Measurements from ENCODE around the gene TMEM255A.

TMEM255A gene

DNA sequence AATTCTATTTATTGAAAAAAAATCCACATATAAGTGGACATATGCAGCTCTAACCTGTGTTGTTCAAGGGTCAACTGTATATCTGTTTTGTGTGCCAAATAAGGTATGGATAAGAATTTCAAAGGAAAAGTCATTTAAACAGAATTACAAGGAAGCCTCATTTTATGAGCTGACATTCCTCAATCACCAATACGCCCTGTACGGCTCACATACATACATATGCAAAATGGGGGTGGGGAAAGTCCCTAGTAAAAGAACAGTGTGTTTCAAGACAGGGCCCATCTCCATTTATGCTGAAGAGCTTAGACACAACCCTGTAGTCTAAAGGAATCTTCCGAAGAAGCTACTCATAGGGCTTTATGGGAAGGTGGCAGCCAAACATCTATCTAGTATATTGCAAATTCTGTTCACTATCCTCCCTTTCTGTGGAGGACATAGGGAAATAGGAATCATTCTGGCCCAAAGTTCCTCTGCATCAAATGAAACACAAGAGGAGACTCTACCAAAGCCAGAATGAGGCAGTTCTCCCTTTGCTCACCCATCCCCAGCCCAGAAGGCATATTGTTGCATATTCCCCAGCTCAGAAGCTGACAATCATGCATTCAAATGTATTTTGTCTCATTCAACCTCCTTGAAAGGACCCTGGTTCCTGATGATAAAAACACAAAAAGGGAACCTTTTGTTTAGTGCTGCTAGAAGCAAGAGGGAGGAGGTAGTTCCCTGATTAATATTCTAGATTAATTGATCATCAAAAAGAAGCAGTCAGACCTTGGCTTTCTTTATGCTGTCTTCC is 74.4 kb downstream of the TMEM255A start:
- Histone ChIP-seq H3K4me3 (ENCODE audit: control insufficient read depth in 1 of 7, extremely low read depth in 1 of 7, insufficient read depth in 4 of 7, low read depth in 2 of 7, low read length in 6 of 7) (no peak overlapping the region), H3K27me3 (replicated peaks in 2 of 5; ENCODE audit: control insufficient read depth in 4 of 5, insufficient read depth in 5 of 5, low read length in 4 of 5) (peaks cover 0 to 7% (median 0%) of the 10 kb centered on the region in 5 experiments), H3K4me1 (ENCODE audit: control extremely low read depth in 1 of 4, control insufficient read depth in 4 of 4, insufficient read depth in 4 of 4, low read length in 3 of 4) (no peaks in the 10 kb centered on the region), H3K9me3 (ENCODE audit: control extremely low read depth in 1 of 5, control insufficient read depth in 4 of 5, insufficient read depth in 2 of 5, low read depth in 1 of 5, low read length in 4 of 5) (peaks cover 0 to 1% (median 0%) of the 10 kb centered on the region in 5 experiments), H3K36me3 (ENCODE audit: control insufficient read depth in 4 of 4, insufficient read depth in 4 of 4, low read length in 3 of 4) (peaks cover 0 to 14% (median under 1%) of the 10 kb centered on the region in 4 experiments), H3K27ac (ENCODE audit: insufficient read depth in 1 of 2, low read depth in 1 of 2, low read length in 2 of 2, poor library complexity in 1 of 2, severe bottlenecking in 2 of 2) (no peak overlapping the region)
- peak in 2 of 3 donors; percentile 32 to 57 for DNase-seq
- ChIA-PET POLR2A (interaction anchor here (0.6 kb wide), 1 partner anchor 182 kb away, joined by 3 read pairs; no protein-coding TSS in a partner anchor), CTCF (interaction anchor here (1.0 kb wide), 1 partner anchor 8 kb away, joined by 3 read pairs; no protein-coding TSS in a partner anchor)
- WGBS (ENCODE audit: insufficient coverage) = no CpG with 5 or more reads among the region's 3 CpGs

DNA sequence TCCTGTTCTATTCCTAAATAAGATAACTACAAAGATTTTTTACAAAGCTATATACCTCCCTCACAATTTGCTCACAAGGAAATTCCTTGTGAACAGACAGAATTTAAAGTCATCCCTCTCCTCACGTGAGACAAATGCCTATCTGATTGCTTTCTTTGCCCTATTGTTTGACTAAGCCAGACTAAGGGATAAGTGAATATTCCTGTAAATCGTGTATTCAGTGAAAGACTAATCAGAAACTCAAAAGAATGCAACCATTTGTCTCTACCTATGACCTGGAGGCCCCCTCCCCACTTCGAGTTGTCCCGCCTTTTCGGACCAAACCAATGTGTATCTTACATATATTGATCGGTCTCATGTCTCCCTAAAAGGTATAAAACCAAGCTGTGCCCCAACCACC is 76.0 kb downstream of the TMEM255A start:
- H3K4me1 ChIP-seq (ENCODE audit: control extremely low read depth in 1 of 4, control insufficient read depth in 4 of 4, insufficient read depth in 4 of 4, low read length in 3 of 4) = no peaks in the 10 kb centered on the region
- H3K27ac ChIP-seq (ENCODE audit: insufficient read depth in 1 of 2, low read depth in 1 of 2, low read length in 2 of 2, poor library complexity in 1 of 2, severe bottlenecking in 2 of 2) = no peak overlapping the region
- H3K36me3 ChIP-seq (ENCODE audit: control insufficient read depth in 4 of 4, insufficient read depth in 4 of 4, low read length in 3 of 4) = peaks cover 0 to 14% (median under 1%) of the 10 kb centered on the region in 4 experiments
- WGBS (ENCODE audit: insufficient coverage) = 75% methylated on average over 5 of the region's 6 CpGs
- POLR2A ChIA-PET = no interaction called here
- no peak overlapping the region for H3K4me3 ChIP-seq (ENCODE audit: control insufficient read depth in 1 of 7, extremely low read depth in 1 of 7, insufficient read depth in 4 of 7, low read depth in 2 of 7, low read length in 6 of 7)
- H3K27me3 ChIP-seq (replicated peaks in 2 of 5; ENCODE audit: control insufficient read depth in 4 of 5, insufficient read depth in 5 of 5, low read length in 4 of 5) = peaks cover 0 to 4% (median 0%) of the 10 kb centered on the region in 5 experiments
- no peak for DNase-seq
- H3K9me3 ChIP-seq (ENCODE audit: control extremely low read depth in 1 of 5, control insufficient read depth in 4 of 5, insufficient read depth in 2 of 5, low read depth in 1 of 5, low read length in 4 of 5) = peaks cover 0 to 1% (median 0%) of the 10 kb centered on the region in 5 experiments
- CTCF ChIA-PET = interaction anchor here (1.1 kb wide), 1 partner anchor 22 kb away, joined by 3 read pairs; no protein-coding TSS in a partner anchor

DNA sequence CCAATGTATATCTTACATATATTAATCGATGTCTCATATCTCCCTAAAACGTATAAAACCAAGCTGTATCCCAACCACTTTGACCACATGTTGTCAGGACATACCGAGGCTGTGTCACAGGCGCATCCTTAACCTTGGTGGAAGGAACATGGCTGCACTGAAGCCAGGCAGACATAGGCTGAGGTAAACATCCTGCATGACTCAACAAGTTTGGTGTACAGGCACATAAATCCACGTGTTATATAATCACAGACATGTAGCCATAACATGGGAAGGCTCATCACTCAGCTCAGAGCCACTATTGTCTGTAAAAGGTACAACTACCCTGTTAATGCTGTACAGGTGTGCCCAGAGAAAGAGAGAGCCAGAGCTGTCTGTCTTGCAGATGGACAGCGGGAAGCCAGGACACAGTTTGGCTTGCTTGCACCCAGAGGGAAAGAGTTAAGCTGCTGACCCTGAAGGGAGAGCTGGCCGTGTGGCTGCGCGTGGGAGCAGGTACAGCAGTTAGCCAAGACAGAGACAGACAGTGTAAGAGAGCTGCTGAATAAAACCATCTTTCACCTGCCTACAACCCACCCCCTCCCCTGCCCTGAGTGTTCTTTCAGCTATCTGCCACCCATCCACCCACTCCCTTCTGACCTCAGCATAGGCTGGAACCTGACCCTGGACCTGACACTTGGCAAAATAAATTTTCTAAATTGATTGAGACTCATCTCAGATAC is 82.9 kb downstream of the TMEM255A start:
- H3K27ac ChIP-seq (ENCODE audit: insufficient read depth in 1 of 2, low read depth in 1 of 2, low read length in 2 of 2, poor library complexity in 1 of 2, severe bottlenecking in 2 of 2) = no peak overlapping the region
- 91% methylated on average over 8 of the region's 9 CpGs for WGBS (ENCODE audit: insufficient coverage)
- no peak overlapping the region for H3K4me3 ChIP-seq (ENCODE audit: control insufficient read depth in 1 of 7, extremely low read depth in 1 of 7, insufficient read depth in 4 of 7, low read depth in 2 of 7, low read length in 6 of 7)
- no peak for DNase-seq
- H3K4me1 ChIP-seq (ENCODE audit: control extremely low read depth in 1 of 4, control insufficient read depth in 4 of 4, insufficient read depth in 4 of 4, low read length in 3 of 4) = no peaks in the 10 kb centered on the region
- H3K9me3 ChIP-seq (ENCODE audit: control extremely low read depth in 1 of 5, control insufficient read depth in 4 of 5, insufficient read depth in 2 of 5, low read depth in 1 of 5, low read length in 4 of 5) = peaks cover 0 to 1% (median 0%) of the 10 kb centered on the region in 5 experiments
- peaks cover 0 to 12% (median 0%) of the 10 kb centered on the region in 5 experiments for H3K27me3 ChIP-seq (replicated peaks in 2 of 5; ENCODE audit: control insufficient read depth in 4 of 5, insufficient read depth in 5 of 5, low read length in 4 of 5)
- H3K36me3 ChIP-seq (ENCODE audit: control insufficient read depth in 4 of 4, insufficient read depth in 4 of 4, low read length in 3 of 4) = peaks cover 0 to 7% (median 0%) of the 10 kb centered on the region in 4 experiments
- ChIA-PET CTCF (interaction anchor here (1.2 to 1.8 kb wide), 3 partner anchors 9 to 22 kb away, joined by 3 to 5 read pairs (median 3); no protein-coding TSS in a partner anchor), POLR2A (no interaction called here)

DNA sequence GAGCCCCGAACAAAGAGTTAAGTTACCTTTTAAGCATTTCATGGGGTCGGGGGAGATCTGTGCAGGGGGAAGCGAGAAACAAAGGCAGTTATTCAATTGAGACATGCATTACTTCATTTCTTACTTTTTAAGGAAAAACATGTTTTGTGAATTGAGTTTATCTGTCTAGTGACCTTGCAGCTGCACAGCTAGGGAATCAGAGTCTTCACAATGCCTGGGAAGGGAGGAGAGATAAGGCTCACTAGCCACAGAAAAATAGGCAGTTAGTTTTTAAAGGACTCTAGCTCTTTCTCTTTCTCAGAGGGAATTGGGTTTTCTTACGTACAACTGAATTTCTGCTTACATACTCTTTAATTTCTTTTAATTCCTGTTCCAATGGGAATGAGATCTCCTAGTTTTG is 86.9 kb downstream of the TMEM255A start:
- Histone ChIP-seq H3K4me1 (ENCODE audit: control extremely low read depth in 1 of 4, control insufficient read depth in 4 of 4, insufficient read depth in 4 of 4, low read length in 3 of 4) (no peaks in the 10 kb centered on the region), H3K36me3 (ENCODE audit: control insufficient read depth in 4 of 4, insufficient read depth in 4 of 4, low read length in 3 of 4) (peaks cover 0 to 9% (median 0%) of the 10 kb centered on the region in 4 experiments), H3K27me3 (replicated peaks in 2 of 5; ENCODE audit: control insufficient read depth in 4 of 5, insufficient read depth in 5 of 5, low read length in 4 of 5) (peaks cover 0 to 18% (median 0%) of the 10 kb centered on the region in 5 experiments), H3K27ac (ENCODE audit: insufficient read depth in 1 of 2, low read depth in 1 of 2, low read length in 2 of 2, poor library complexity in 1 of 2, severe bottlenecking in 2 of 2) (no peak overlapping the region), H3K9me3 (ENCODE audit: control extremely low read depth in 1 of 5, control insufficient read depth in 4 of 5, insufficient read depth in 2 of 5, low read depth in 1 of 5, low read length in 4 of 5) (no peaks in the 10 kb centered on the region), H3K4me3 (ENCODE audit: control insufficient read depth in 1 of 7, extremely low read depth in 1 of 7, insufficient read depth in 4 of 7, low read depth in 2 of 7, low read length in 6 of 7) (no peak overlapping the region)
- ChIA-PET CTCF (interaction anchor here (2.6 kb wide), 1 partner anchor 10 kb away, joined by 6 read pairs; no protein-coding TSS in a partner anchor), POLR2A (no interaction called here)
- WGBS (ENCODE audit: insufficient coverage) = no CpG with 5 or more reads among the region's 4 CpGs
- peak in 2 of 3 donors; percentile 17 to 50 for DNase-seq

DNA sequence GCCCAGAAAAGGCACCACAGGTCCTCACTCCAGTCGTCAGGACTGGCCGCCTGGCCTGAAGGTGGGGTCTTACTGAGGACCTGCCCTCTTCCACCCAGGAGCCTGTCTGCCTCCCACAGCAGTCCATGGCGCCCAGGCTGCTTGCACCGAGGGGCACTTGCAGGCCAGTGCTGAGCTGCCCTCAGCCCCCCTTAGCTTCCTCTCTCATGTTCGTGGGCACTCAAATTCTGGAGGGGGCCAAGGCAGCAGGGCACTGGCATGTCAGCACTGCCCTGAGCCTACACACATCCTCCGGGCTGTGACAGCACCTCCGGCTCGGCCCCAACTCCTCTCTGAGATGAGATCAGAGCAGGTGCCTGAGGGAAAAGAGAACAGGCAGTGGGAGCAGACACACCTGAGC is 87.9 kb downstream of the TMEM255A start:
- Histone ChIP-seq H3K4me3 (ENCODE audit: control insufficient read depth in 1 of 7, extremely low read depth in 1 of 7, insufficient read depth in 4 of 7, low read depth in 2 of 7, low read length in 6 of 7) (no peak overlapping the region), H3K4me1 (ENCODE audit: control extremely low read depth in 1 of 4, control insufficient read depth in 4 of 4, insufficient read depth in 4 of 4, low read length in 3 of 4) (no peaks in the 10 kb centered on the region), H3K27me3 (replicated peaks in 2 of 5; ENCODE audit: control insufficient read depth in 4 of 5, insufficient read depth in 5 of 5, low read length in 4 of 5) (peaks cover 0 to 18% (median 0%) of the 10 kb centered on the region in 5 experiments), H3K9me3 (ENCODE audit: control extremely low read depth in 1 of 5, control insufficient read depth in 4 of 5, insufficient read depth in 2 of 5, low read depth in 1 of 5, low read length in 4 of 5) (no peaks in the 10 kb centered on the region), H3K36me3 (ENCODE audit: control insufficient read depth in 4 of 4, insufficient read depth in 4 of 4, low read length in 3 of 4) (peaks cover 0 to 9% (median under 1%) of the 10 kb centered on the region in 4 experiments), H3K27ac (ENCODE audit: insufficient read depth in 1 of 2, low read depth in 1 of 2, low read length in 2 of 2, poor library complexity in 1 of 2, severe bottlenecking in 2 of 2) (no peak overlapping the region)
- ChIA-PET CTCF (interaction anchor here (1.0 to 2.6 kb wide), 2 partner anchors 9 to 11 kb away, joined by 4 to 6 read pairs; no protein-coding TSS in a partner anchor), POLR2A (no interaction called here)
- 90% methylated on average over 7 of the region's 8 CpGs for WGBS (ENCODE audit: insufficient coverage)
- DNase-seq = no peak

DNA sequence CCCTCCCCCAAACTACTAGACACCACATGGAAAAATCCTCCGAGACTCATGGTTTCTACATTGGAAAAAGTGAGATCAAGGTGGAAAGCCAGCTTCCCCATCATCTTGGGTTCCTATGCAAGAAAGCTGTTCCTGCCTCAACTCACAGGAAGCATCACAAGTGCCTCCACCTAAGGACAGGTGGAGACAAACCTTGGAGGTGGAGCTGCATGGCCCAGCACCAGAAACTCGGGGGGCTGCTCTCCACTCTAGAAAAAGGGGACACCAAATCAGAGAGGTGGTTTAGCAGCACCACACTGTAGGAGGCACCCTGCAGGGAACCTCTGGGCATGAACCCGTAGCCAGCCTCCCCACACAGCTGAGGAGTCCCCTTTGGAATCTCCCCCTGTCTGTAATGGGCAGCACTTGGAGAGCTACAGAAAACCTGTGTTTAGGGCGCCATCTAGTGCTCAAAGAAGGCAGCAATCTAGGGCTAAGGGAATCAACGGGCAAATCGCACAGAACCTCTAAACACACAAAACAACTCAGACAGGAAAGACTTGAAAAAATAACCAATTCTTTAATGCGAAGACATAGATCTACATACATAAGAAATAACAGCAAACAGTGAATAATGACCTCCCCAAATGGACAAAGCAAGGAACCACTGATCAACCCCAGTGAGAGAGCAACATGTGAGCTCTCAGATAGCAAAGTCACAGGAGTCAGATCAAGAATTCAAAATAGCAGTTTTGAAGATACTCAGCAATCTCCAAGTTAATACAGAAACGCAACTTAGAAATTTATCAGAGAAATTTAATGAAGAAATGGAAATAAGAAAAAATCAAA is 97.6 kb downstream of the TMEM255A start:
- Histone ChIP-seq H3K27me3 (replicated peaks in 2 of 5; ENCODE audit: control insufficient read depth in 4 of 5, insufficient read depth in 5 of 5, low read length in 4 of 5) (no peaks in the 10 kb centered on the region), H3K4me3 (ENCODE audit: control insufficient read depth in 1 of 7, extremely low read depth in 1 of 7, insufficient read depth in 4 of 7, low read depth in 2 of 7, low read length in 6 of 7) (no peak overlapping the region), H3K36me3 (ENCODE audit: control insufficient read depth in 4 of 4, insufficient read depth in 4 of 4, low read length in 3 of 4) (no peaks in the 10 kb centered on the region), H3K27ac (ENCODE audit: insufficient read depth in 1 of 2, low read depth in 1 of 2, low read length in 2 of 2, poor library complexity in 1 of 2, severe bottlenecking in 2 of 2) (no peak overlapping the region), H3K9me3 (ENCODE audit: control extremely low read depth in 1 of 5, control insufficient read depth in 4 of 5, insufficient read depth in 2 of 5, low read depth in 1 of 5, low read length in 4 of 5) (no peaks in the 10 kb centered on the region), H3K4me1 (ENCODE audit: control extremely low read depth in 1 of 4, control insufficient read depth in 4 of 4, insufficient read depth in 4 of 4, low read length in 3 of 4) (no peaks in the 10 kb centered on the region)
- 3% methylated on average over 4 of the region's 8 CpGs for WGBS (ENCODE audit: insufficient coverage)
- POLR2A ChIA-PET = interaction anchor here (0.5 to 0.6 kb wide), 2 partner anchors 12 to 333 kb away, joined by 3 read pairs; no protein-coding TSS in a partner anchor
- DNase-seq = peak; percentile 57 to 81 (median 74)
- CTCF ChIA-PET = interaction anchor here (0.8 to 2.1 kb wide), 10 partner anchors 9 to 237 kb away, joined by 3 to 6 read pairs (median 3); no protein-coding TSS in a partner anchor

Data from common myeloid progenitor, CD34-positive (primary cell).